B cell (primary cell): ENCODE results near the gene NPFFR2. TPM values are rescaled to one million over a fixed set of nuclear protein-coding genes. Genes with fewer than 3 reads are reported as not detected.
"Not testable (repeated sequence)": the region's sequence is repeated elsewhere in the genome, so short reads cannot be mapped to it uniquely, and the experiment has no call there.

Source experiments
- ATAC-seq: fragments of 200-7000 bp; cut with Tn5 transposase; one replicate; pipeline ENCODE4 v1.10.0; 2021; ENCODE audit warnings: low read depth, mild to moderate bottlenecking, moderate number of reproducible peaks, moderate library complexity
- CTCF ChIA-PET: fragments of 350-600 bp; sonication (Branson Sonifier 250); formaldehyde crosslinking; loops from one replicate; lab custom pipeline; 2021; ENCODE audit warnings: antibody characterized with exemption, inconsistent platforms; lab: Charles Lee
- POLR2A ChIA-PET: fragments of 350-600 bp; sonication (Branson Sonifier 250); formaldehyde crosslinking; loops from one replicate; lab custom pipeline; 2021; ENCODE audit warnings: antibody characterized with exemption; lab: Charles Lee
- DNase-seq: peaks from one replicate; pipeline ENCODE4 v3.0.0; 2013
- H2AFZ ChIP-seq: 2 replicates; pipeline ENCODE4 v1.6.1; 2012; ENCODE audit warnings: mild to moderate bottlenecking, low read depth, low read length; ENCODE audit not compliant: insufficient read depth, poor library complexity, severe bottlenecking
- H3K27ac ChIP-seq, 2 donors: 1 replicate in 1 of 2; 2 replicates in 1 of 2; pipeline ENCODE4 v1.5.1; 2012 to 2013; ENCODE audit warnings: low read length in 2 of 2, mild to moderate bottlenecking in 2 of 2, moderate library complexity in 1 of 2
- H3K27me3 ChIP-seq, 4 experiments: fragments of 200-600 bp in 1 of 4; sonication (generic) in 1 of 4; replicated peaks in 1 of 4; 1 replicate in 2 of 4; 2 replicates in 2 of 4; pipeline versions ENCODE4 v1.6.1 to v1.7.0; 2013 to 2016; ENCODE audit warnings: low read length in 3 of 4, mild to moderate bottlenecking in 2 of 4, mixed read lengths in 1 of 4, moderate library complexity in 1 of 4; ENCODE audit not compliant: insufficient read depth in 4 of 4, control insufficient read depth in 3 of 4; ENCODE audit errors: control extremely low read depth in 1 of 4
- H3K36me3 ChIP-seq, 2 experiments: replicated peaks in 1 of 2; 1 replicate in 1 of 2; 2 replicates in 1 of 2; pipeline versions ENCODE4 v1.6.1 to v1.7.1; 2013; ENCODE audit warnings: low read length in 1 of 2; ENCODE audit not compliant: insufficient read depth in 2 of 2, control insufficient read depth in 1 of 2; ENCODE audit errors: control extremely low read depth in 1 of 2, extremely low read depth in 1 of 2
- H3K4me1 ChIP-seq, 2 donors: fragments of 200-600 bp in 1 of 2; sonication (generic) in 1 of 2; 1 replicate in 1 of 2; 2 replicates in 1 of 2; pipeline versions ENCODE4 v1.5.1 to v1.6.1; 2013 to 2017; ENCODE audit warnings: low read length in 2 of 2; ENCODE audit not compliant: control insufficient read depth in 2 of 2, insufficient read depth in 2 of 2
- H3K4me2 ChIP-seq: replicated peaks from 2 replicates; pipeline ENCODE3; 2012; ENCODE audit warnings: mild to moderate bottlenecking, low read depth, low read length; ENCODE audit not compliant: poor library complexity, severe bottlenecking
- H3K4me3 ChIP-seq, 5 experiments: fragments of 200-600 bp in 1 of 5; sonication (generic) in 1 of 5; 1 replicate in 3 of 5; 2 replicates in 2 of 5; pipeline versions ENCODE4 v1.5.1 to v1.7.0; 2011 to 2016; ENCODE audit warnings: low read length in 4 of 5, mild to moderate bottlenecking in 4 of 5, low read depth in 2 of 5, control low read depth in 1 of 5, moderate library complexity in 1 of 5; ENCODE audit not compliant: insufficient read depth in 1 of 5; ENCODE audit errors: control extremely low read depth in 1 of 5, extremely low read depth in 1 of 5
- H3K79me2 ChIP-seq: fragments of 200-600 bp; sonication (generic); one replicate; pipeline ENCODE4 v1.6.0; 2016; ENCODE audit warnings: low read length; ENCODE audit not compliant: control insufficient read depth, insufficient read depth
- H3K9ac ChIP-seq: fragments of 200-600 bp; sonication (generic); 2 replicates; pipeline ENCODE4 v1.6.1; 2017; ENCODE audit warnings: mild to moderate bottlenecking, low read length, moderate library complexity
- H3K9me3 ChIP-seq, 3 donors: one replicate each; pipeline versions ENCODE4 v1.6.1 to v1.7.1; 2013; ENCODE audit warnings: low read length in 2 of 3; ENCODE audit not compliant: control insufficient read depth in 2 of 3, insufficient read depth in 1 of 3; ENCODE audit errors: control extremely low read depth in 1 of 3
- H4K20me1 ChIP-seq: 2 replicates; pipeline ENCODE4 v1.6.0; 2012; ENCODE audit warnings: mild to moderate bottlenecking, low read length; ENCODE audit not compliant: insufficient read depth, control insufficient read depth, poor library complexity, severe bottlenecking
- H3K27ac Mint-ChIP-seq: one replicate; pipeline ENCODE4 v1.8.0; 2021; ENCODE audit warnings: mixed read lengths
- H3K27me3 Mint-ChIP-seq: one replicate; pipeline ENCODE4 v1.8.0; 2021; ENCODE audit warnings: mixed read lengths
- H3K4me1 Mint-ChIP-seq: one replicate; pipeline ENCODE4 v1.8.0; 2021; ENCODE audit warnings: mixed read lengths
- H3K4me3 Mint-ChIP-seq: one replicate; pipeline ENCODE4 v1.8.0; 2021; ENCODE audit warnings: mixed read lengths
- H3K9me3 Mint-ChIP-seq: one replicate; pipeline ENCODE4 v1.8.0; 2022; ENCODE audit warnings: mixed read lengths; ENCODE audit not compliant: insufficient read depth
- EZH2 ChIP-seq: IDR thresholded peaks from 2 replicates; pipeline ENCODE4 v1.6.1; 2012; ENCODE audit warnings: borderline replicate concordance, low read depth, mild to moderate bottlenecking, moderate library complexity, low read length; ENCODE audit not compliant: insufficient read depth, poor library complexity, severe bottlenecking
- WGBS: methylation state at CpG from one replicate; pipeline ENCODE4 v1.1.5; 2013; ENCODE audit warnings: missing lambda C conversion rate; ENCODE audit not compliant: insufficient coverage; 5-methylcytosine and 5-hydroxymethylcytosine counted together
- intact Hi-C: fragments of 100-400 bp; cut with micrococcal nuclease; formaldehyde crosslinking; loops from one replicate; pipeline ENCODE4 v1.10.0; 2022
- polyA plus RNA-seq: library from polyadenylated mRNA; depleted of rRNA; stranded (reverse); fragments of >200 nt; gene quantifications from 2 replicates; pipeline ENCODE4 v1.2.3, GENCODE V29; 2012
- total RNA-seq, 2 donors: library from RNA; stranded (reverse); fragments of 120-200 nt in 1 of 2; gene quantifications; 1 replicate in 1 of 2; 2 replicates in 1 of 2; pipeline versions ENCODE4 v1.2.3 to v1.2.4, GENCODE V29; 2013 to 2022
- TF ChIP-seq, protein P1 (sequence below): fragments of 200-600 bp; IDR thresholded peaks from one replicate; pipeline ENCODE4 v1.8.0; 2022; ENCODE audit warnings: antibody characterized with exemption, mild to moderate bottlenecking

NPFFR2 gene
- total and polyA plus RNA-seq, 2 donors (not counting 1 experiment from before 2014, with no cell fraction given) = not detected

DNA sequence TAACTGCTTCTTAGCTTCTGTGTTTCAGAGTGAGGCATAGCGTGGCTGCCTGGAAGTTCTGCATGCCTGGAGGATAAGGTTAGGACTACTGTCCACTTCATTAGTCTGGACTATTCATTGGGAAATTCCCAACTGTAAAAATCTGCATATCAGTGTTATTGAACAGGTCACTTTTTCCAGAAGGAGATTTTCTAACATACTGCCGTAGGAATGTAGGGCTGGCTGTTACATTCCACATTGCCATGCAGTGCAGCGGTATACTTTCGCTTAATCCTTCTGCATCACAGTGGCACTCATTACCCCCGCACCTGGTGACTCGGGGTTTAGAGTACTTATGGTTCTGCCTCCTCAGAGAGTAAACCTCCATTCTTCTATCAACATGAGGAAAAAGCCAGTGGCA lies 104.6 kb downstream of the NPFFR2 start:
- Histone ChIP-seq H3K27me3 (no peaks in the 10 kb centered on the region), H3K9ac (no peak overlapping the region), H3K4me2 (no peak overlapping the region), H3K27ac (no peak overlapping the region), H3K4me3 (no peak overlapping the region), H3K36me3 (no peaks in the 10 kb centered on the region), H2AFZ (no peak overlapping the region), H3K79me2 (no peaks in the 10 kb centered on the region), H4K20me1 (no peaks in the 10 kb centered on the region), H3K9me3 (no peaks in the 10 kb centered on the region), H3K4me1 (no peaks in the 10 kb centered on the region)
- no peak for ATAC-seq
- CTCF ChIA-PET = no interaction called here
- intact Hi-C loops = no loop called here
- no peaks in the 10 kb centered on the region for H3K4me1 Mint-ChIP-seq
- H3K4me3 Mint-ChIP-seq = no peak overlapping the region
- no peaks in the 10 kb centered on the region for H3K27me3 Mint-ChIP-seq
- POLR2A ChIA-PET = no interaction called here
- no peak overlapping the region for H3K27ac Mint-ChIP-seq
- DNase-seq = no peak
- TF ChIP-seq, protein P1, sequence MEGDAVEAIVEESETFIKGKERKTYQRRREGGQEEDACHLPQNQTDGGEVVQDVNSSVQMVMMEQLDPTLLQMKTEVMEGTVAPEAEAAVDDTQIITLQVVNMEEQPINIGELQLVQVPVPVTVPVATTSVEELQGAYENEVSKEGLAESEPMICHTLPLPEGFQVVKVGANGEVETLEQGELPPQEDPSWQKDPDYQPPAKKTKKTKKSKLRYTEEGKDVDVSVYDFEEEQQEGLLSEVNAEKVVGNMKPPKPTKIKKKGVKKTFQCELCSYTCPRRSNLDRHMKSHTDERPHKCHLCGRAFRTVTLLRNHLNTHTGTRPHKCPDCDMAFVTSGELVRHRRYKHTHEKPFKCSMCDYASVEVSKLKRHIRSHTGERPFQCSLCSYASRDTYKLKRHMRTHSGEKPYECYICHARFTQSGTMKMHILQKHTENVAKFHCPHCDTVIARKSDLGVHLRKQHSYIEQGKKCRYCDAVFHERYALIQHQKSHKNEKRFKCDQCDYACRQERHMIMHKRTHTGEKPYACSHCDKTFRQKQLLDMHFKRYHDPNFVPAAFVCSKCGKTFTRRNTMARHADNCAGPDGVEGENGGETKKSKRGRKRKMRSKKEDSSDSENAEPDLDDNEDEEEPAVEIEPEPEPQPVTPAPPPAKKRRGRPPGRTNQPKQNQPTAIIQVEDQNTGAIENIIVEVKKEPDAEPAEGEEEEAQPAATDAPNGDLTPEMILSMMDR = no peak
- TF ChIP-seq EZH2 = no peak
- WGBS = 88% methylated on average over 4 of the region's 6 CpGs
- H3K9me3 Mint-ChIP-seq = peaks cover 6% of the 10 kb centered on the region

DNA sequence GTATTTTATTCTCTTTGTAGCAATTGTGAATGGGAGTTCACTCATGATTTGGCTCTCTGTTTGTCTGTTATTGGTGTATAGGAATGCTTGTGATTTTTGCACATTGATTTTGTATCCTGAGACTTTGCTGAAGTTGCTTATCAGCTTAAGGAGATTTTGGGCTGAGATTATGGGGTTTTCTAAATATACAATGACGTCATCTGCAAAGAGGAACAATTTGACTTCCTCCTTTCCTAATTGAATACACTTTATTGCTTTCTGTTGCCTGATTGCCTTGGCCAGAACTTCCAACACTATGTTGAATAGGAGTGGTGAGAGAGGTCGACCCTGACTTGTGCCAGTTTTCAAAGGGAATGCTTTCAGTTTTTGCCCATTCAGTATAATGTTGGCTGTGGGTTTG lies 108.2 kb downstream of the NPFFR2 start:
- POLR2A ChIA-PET, H3K9me3 Mint-ChIP-seq, H3K36me3 ChIP-seq, H2AFZ ChIP-seq, H3K27ac ChIP-seq, H3K4me2 ChIP-seq, DNase-seq, H3K9ac ChIP-seq, H3K79me2 ChIP-seq, H4K20me1 ChIP-seq, H3K4me1 ChIP-seq, H3K27me3 ChIP-seq, H3K4me1 Mint-ChIP-seq, CTCF ChIA-PET, H3K27me3 Mint-ChIP-seq, H3K4me3 ChIP-seq, intact Hi-C loops, ATAC-seq, H3K27ac Mint-ChIP-seq, H3K9me3 ChIP-seq, H3K4me3 Mint-ChIP-seq: not testable (repeated sequence)
- WGBS = no CpG with 5 or more reads among the region's 2 CpGs
